Astrocyte (in vitro differentiated cells and primary cell): Measurements from ENCODE around the gene CCNK. TPM values are rescaled to one million over a fixed set of nuclear protein-coding genes. Genes with fewer than 3 reads are reported as not detected.

Experiments used
- DNase-seq: peaks from one replicate; pipeline ENCODE4 v3.0.0-alpha.2; 2010; ENCODE audit warnings: low read depth
- FAIRE-seq: peaks from 2 replicates; lab custom pipeline; 2011; peaks lifted over from hg19 to GRCh38; lab: Jason Lieb, UNC
- H2AFZ ChIP-seq: 2 replicates; pipeline ENCODE4 v1.6.0; 2012; ENCODE audit warnings: low read depth, low read length, inconsistent platforms
- H3K27ac ChIP-seq: 2 replicates; pipeline ENCODE4 v1.5.1; 2011; ENCODE audit warnings: low read depth, low read length, inconsistent platforms
- H3K27me3 ChIP-seq: 2 replicates; pipeline ENCODE4 v1.6.0; 2011; ENCODE audit warnings: low read length, inconsistent platforms; ENCODE audit not compliant: insufficient read depth
- H3K36me3 ChIP-seq: 2 replicates; pipeline ENCODE4 v1.5.1; 2011; ENCODE audit warnings: low read length, inconsistent platforms; ENCODE audit not compliant: insufficient read depth
- H3K4me1 ChIP-seq: 2 replicates; pipeline ENCODE4 v1.5.1; 2011; ENCODE audit warnings: low read length, inconsistent platforms; ENCODE audit not compliant: insufficient read depth
- H3K4me2 ChIP-seq: 2 replicates; pipeline ENCODE4 v1.6.0; 2012; ENCODE audit warnings: low read length, inconsistent platforms
- H3K4me3 ChIP-seq: 2 replicates; pipeline ENCODE4 v1.5.1; 2011; ENCODE audit warnings: low read depth, mild to moderate bottlenecking, low read length, inconsistent platforms; ENCODE audit not compliant: insufficient read depth
- H3K79me2 ChIP-seq: 2 replicates; pipeline ENCODE4 v1.6.0; 2012; ENCODE audit warnings: mild to moderate bottlenecking, low read length, inconsistent platforms; ENCODE audit not compliant: insufficient read depth
- H3K9ac ChIP-seq: 2 replicates; pipeline ENCODE4 v1.6.0; 2012; ENCODE audit warnings: mild to moderate bottlenecking, low read length, inconsistent platforms
- H3K9me3 ChIP-seq: 2 replicates; pipeline ENCODE4 v1.5.1; 2012; ENCODE audit warnings: low read depth, mild to moderate bottlenecking, low read length, inconsistent platforms; ENCODE audit not compliant: insufficient read depth
- H4K20me1 ChIP-seq: 2 replicates; pipeline ENCODE4 v1.6.0; 2012; ENCODE audit warnings: low read length, inconsistent platforms; ENCODE audit not compliant: insufficient read depth
- H3K27ac Mint-ChIP-seq: one replicate; pipeline ENCODE4 v1.8.0; 2021; ENCODE audit warnings: mild to moderate bottlenecking, mixed read lengths; ENCODE audit not compliant: unreplicated experiment
- H3K27me3 Mint-ChIP-seq: one replicate; pipeline ENCODE4 v1.8.0; 2021; ENCODE audit warnings: low read depth, mixed read lengths; ENCODE audit not compliant: unreplicated experiment
- H3K36me3 Mint-ChIP-seq: one replicate; pipeline ENCODE4 v1.8.0; 2021; ENCODE audit warnings: low read depth, mixed read lengths; ENCODE audit not compliant: unreplicated experiment
- H3K4me1 Mint-ChIP-seq: one replicate; pipeline ENCODE4 v1.8.0; 2021; ENCODE audit warnings: low read depth, mixed read lengths; ENCODE audit not compliant: unreplicated experiment
- H3K4me3 Mint-ChIP-seq: one replicate; pipeline ENCODE4 v1.8.0; 2021; ENCODE audit warnings: mild to moderate bottlenecking, moderate library complexity, mixed read lengths; ENCODE audit not compliant: unreplicated experiment
- H3K9me3 Mint-ChIP-seq: one replicate; pipeline ENCODE4 v1.8.0; 2021; ENCODE audit warnings: mild to moderate bottlenecking, mixed read lengths; ENCODE audit not compliant: unreplicated experiment
- CTCF ChIP-seq: IDR thresholded peaks from 2 replicates; pipeline ENCODE4 v1.5.1; 2011; ENCODE audit warnings: low read depth, mild to moderate bottlenecking, inconsistent platforms, low read length, moderate library complexity; ENCODE audit not compliant: insufficient read depth
- EZH2 ChIP-seq: IDR thresholded peaks from 2 replicates; pipeline ENCODE4 v1.6.1; 2012; ENCODE audit warnings: mild to moderate bottlenecking, low read length, inconsistent platforms; ENCODE audit not compliant: insufficient read depth
- total RNA-seq: library from RNA; stranded (reverse); gene quantifications from 2 replicates; pipeline ENCODE4 v1.2.1, GENCODE V29; 2021

Gene CCNK
- total RNA-seq, 1 donor from 2014 or later, result 121 TPM

- no peak overlapping the region for H3K4me2 ChIP-seq
- Mint-ChIP-seq H3K27ac (no peak overlapping the region), H3K27me3 (no peaks in the 10 kb centered on the region), H3K9me3 (no peaks in the 10 kb centered on the region), H3K36me3 (no peaks in the 10 kb centered on the region), H3K4me3 (no peak overlapping the region), H3K4me1 (peaks cover 10% of the 10 kb centered on the region)
- H3K27me3 ChIP-seq, result no peaks in the 10 kb centered on the region
- H3K27ac ChIP-seq, result no peak overlapping the region
- peaks cover 41% of the 10 kb centered on the region for H3K4me1 ChIP-seq
- FAIRE-seq (no peak), DNase-seq (no peak)
- H3K36me3 ChIP-seq, result no peaks in the 10 kb centered on the region
- TF ChIP-seq EZH2 (no peak), CTCF (no peak)
- H3K4me3 ChIP-seq, result no peak overlapping the region
- no peaks in the 10 kb centered on the region for H4K20me1 ChIP-seq
- H3K9me3 ChIP-seq, result no peaks in the 10 kb centered on the region
- no peak overlapping the region for H3K9ac ChIP-seq
- H3K79me2 ChIP-seq, result peaks cover 18% of the 10 kb centered on the region
- no peak overlapping the region for H2AFZ ChIP-seq
Measured at GRCh38 chr14:99525699-99526080, 44.5 kb downstream of the CCNK start.

- H3K4me1 Mint-ChIP-seq, result peaks cover 20% of the 10 kb centered on the region
- no peaks in the 10 kb centered on the region for H3K27me3 Mint-ChIP-seq
- no peak for FAIRE-seq
- H3K9me3 Mint-ChIP-seq, result no peaks in the 10 kb centered on the region
- no peak for TF ChIP-seq CTCF
- no peak for TF ChIP-seq EZH2
- Histone ChIP-seq H3K9me3 (no peaks in the 10 kb centered on the region), H3K4me2 (no peak overlapping the region), H3K27me3 (no peaks in the 10 kb centered on the region), H3K36me3 (no peaks in the 10 kb centered on the region), H2AFZ (no peak overlapping the region), H4K20me1 (no peaks in the 10 kb centered on the region), H3K79me2 (peaks cover 19% of the 10 kb centered on the region), H3K4me1 (peaks cover 51% of the 10 kb centered on the region), H3K9ac (no peak overlapping the region), H3K27ac (no peak overlapping the region), H3K4me3 (no peak overlapping the region)
- H3K27ac Mint-ChIP-seq, result no peak overlapping the region
- peak overlapping the region; percentile 34 for H3K4me3 Mint-ChIP-seq
- DNase-seq, result no peak
- H3K36me3 Mint-ChIP-seq, result no peaks in the 10 kb centered on the region
Measured at GRCh38 chr14:99527026-99527425, 45.8 kb downstream of the CCNK start.

- Histone ChIP-seq H3K79me2 (peaks cover 23% of the 10 kb centered on the region), H3K4me1 (peaks cover 51% of the 10 kb centered on the region), H3K27ac (no peak overlapping the region), H2AFZ (no peak overlapping the region), H3K4me3 (no peak overlapping the region), H4K20me1 (no peaks in the 10 kb centered on the region), H3K9ac (no peak overlapping the region), H3K36me3 (no peaks in the 10 kb centered on the region), H3K27me3 (no peaks in the 10 kb centered on the region), H3K4me2 (no peak overlapping the region), H3K9me3 (no peaks in the 10 kb centered on the region)
- no peak for FAIRE-seq
- H3K27me3 Mint-ChIP-seq, result no peaks in the 10 kb centered on the region
- no peak for DNase-seq
- H3K9me3 Mint-ChIP-seq, result no peaks in the 10 kb centered on the region
- no peak for TF ChIP-seq EZH2
- TF ChIP-seq CTCF, result no peak
- peak overlapping the region; percentile 34 for H3K4me3 Mint-ChIP-seq
- H3K27ac Mint-ChIP-seq, result no peak overlapping the region
- peaks cover 17% of the 10 kb centered on the region for H3K4me1 Mint-ChIP-seq
- no peaks in the 10 kb centered on the region for H3K36me3 Mint-ChIP-seq
Measured at GRCh38 chr14:99527427-99528076, 46.3 kb downstream of the CCNK start.
